HepG2 (cell line): ENCODE data around the gene ADAMTS17. TPM values are rescaled to one million over a fixed set of nuclear protein-coding genes. Genes with fewer than 3 reads are reported as not detected.

Experiments
- ATAC-seq: fragments of 200-7000 bp; cut with Tn5 transposase; 3 replicates; pipeline ENCODE4 v1.9.1; 2020; ENCODE audit warnings: mild to moderate bottlenecking, moderate library complexity
- BruUV-seq: library from RNA; stranded (reverse); fragments of 400-500 nt; replicated peaks from 2 replicates; lab custom pipeline; 2021; lab: Mats Ljungman, UMichigan
- CTCF ChIA-PET: fragments of 300-600 bp; formaldehyde crosslinking; extraction: SDS; loops from one replicate; lab custom pipeline; 2021; ENCODE audit warnings: low total read pairs, inconsistent platforms, low intra/inter-chr PET ratio; lab: Yijun Ruan, JAX
- POLR2A ChIA-PET: fragments of 350-600 bp; sonication (Branson Sonifier 250); formaldehyde crosslinking; loops from one replicate; lab custom pipeline; 2020; ENCODE audit warnings: antibody characterized with exemption, inconsistent platforms; lab: Yijun Ruan, JAX
- DNase-seq: peaks from one replicate; pipeline ENCODE4 v3.0.0-alpha.2; 2015; ENCODE audit warnings: low spot score
- FAIRE-seq: peaks from 3 replicates; lab custom pipeline; 2011; peaks lifted over from hg19 to GRCh38; lab: Jason Lieb, UNC
- H2AFZ ChIP-seq: one replicate; pipeline ENCODE4 v1.6.1; 2011; ENCODE audit warnings: low read length, inconsistent platforms
- H3K27ac ChIP-seq: fragments of 300-600 bp; 3 replicates; pipeline ENCODE4 v1.8.0; 2011; ENCODE audit warnings: mixed run types, mild to moderate bottlenecking, mixed read lengths, low read length, inconsistent platforms; ENCODE audit not compliant: insufficient read depth; ENCODE audit errors: extremely low read length
- H3K27me3 ChIP-seq, 2 experiments: fragments of 200-600 bp in 1 of 2; 2 replicates in 1 of 2; 3 replicates in 1 of 2; pipeline versions ENCODE4 v1.6.0 to v1.8.0; 2011; ENCODE audit warnings: low read length in 2 of 2, mild to moderate bottlenecking in 2 of 2, moderate library complexity in 2 of 2, inconsistent platforms in 1 of 2; ENCODE audit not compliant: insufficient read depth in 2 of 2, control insufficient read depth in 1 of 2
- H3K36me3 ChIP-seq, 2 experiments: fragments of 200-600 bp in 1 of 2; replicated peaks in 1 of 2; 2 replicates in 1 of 2; 3 replicates in 1 of 2; pipeline versions ENCODE4 v1.5.1 to v1.8.0; 2011; ENCODE audit warnings: low read length in 2 of 2, inconsistent platforms in 1 of 2; ENCODE audit not compliant: insufficient read depth in 2 of 2, control insufficient read depth in 1 of 2
- H3K4me1 ChIP-seq: 2 replicates; pipeline ENCODE4 v1.5.1; 2012; ENCODE audit warnings: low read length, inconsistent platforms; ENCODE audit not compliant: insufficient read depth
- H3K4me2 ChIP-seq: 2 replicates; pipeline ENCODE4 v1.6.0; 2011; ENCODE audit warnings: low read depth, low read length, inconsistent platforms
- H3K4me3 ChIP-seq, 3 experiments: fragments of 200-600 bp in 1 of 3; sonication (generic), shearing (Covaris generic) in 1 of 3; replicated peaks in 1 of 3; 2 replicates each; pipeline ENCODE4 v1.5.1; 2011 to 2016; ENCODE audit warnings: low read length in 3 of 3, inconsistent platforms in 2 of 3, low read depth in 2 of 3, mild to moderate bottlenecking in 2 of 3, control low read depth in 1 of 3, mixed read lengths in 1 of 3; ENCODE audit not compliant: insufficient read depth in 1 of 3
- H3K79me2 ChIP-seq: one replicate; pipeline ENCODE4 v1.6.1; 2011; ENCODE audit warnings: low read length, inconsistent platforms; ENCODE audit not compliant: insufficient read depth
- H3K9ac ChIP-seq: 2 replicates; pipeline ENCODE4 v1.6.0; 2011; ENCODE audit warnings: mild to moderate bottlenecking, low read depth, low read length, inconsistent platforms; ENCODE audit not compliant: insufficient read depth
- H3K9me3 ChIP-seq: 2 replicates; pipeline ENCODE4 v1.5.1; 2012; ENCODE audit warnings: mild to moderate bottlenecking, low read length
- H4K20me1 ChIP-seq: 2 replicates; pipeline ENCODE4 v1.6.0; 2011; ENCODE audit warnings: inconsistent platforms, mild to moderate bottlenecking, low read length, moderate library complexity; ENCODE audit not compliant: insufficient read depth
- BRCA1 ChIP-seq: sonication (generic); formaldehyde crosslinking; IDR thresholded peaks from 2 replicates; pipeline ENCODE4 v1.4.0; 2020; ENCODE audit warnings: missing genetic modification reagents
- CBX2 ChIP-seq, 2 experiments: fragments of 200-600 bp in 1 of 2; sonication (generic); formaldehyde crosslinking in 1 of 2; IDR thresholded peaks; 2 replicates each; pipeline versions ENCODE4 v1.7.0 to v1.8.1; 2018 to 2022; ENCODE audit warnings: low read depth in 2 of 2, low read length in 1 of 2, mild to moderate bottlenecking in 1 of 2, missing genetic modification reagents in 1 of 2
- CREB1 ChIP-seq, 2 experiments: fragments of 450-650 bp in 1 of 2; IDR thresholded peaks; 2 replicates each; pipeline ENCODE4 v1.6.1; 2016 to 2017; ENCODE audit warnings: control low read depth in 1 of 2, mild to moderate bottlenecking in 1 of 2, missing compliant biosample characterization in 1 of 2, missing genetic modification characterization in 1 of 2
- DNMT1 ChIP-seq: sonication (generic); formaldehyde crosslinking; IDR thresholded peaks from 2 replicates; pipeline ENCODE4 v1.5.1; 2020; ENCODE audit warnings: mild to moderate bottlenecking, missing genetic modification reagents
- RARA ChIP-seq: IDR thresholded peaks from 2 replicates; pipeline ENCODE4 v1.6.1; 2016; ENCODE audit warnings: missing genetic modification reagents, missing compliant biosample characterization
- SP140L ChIP-seq: sonication (generic); formaldehyde crosslinking; IDR thresholded peaks from 2 replicates; pipeline ENCODE4 v1.4.0; 2020; ENCODE audit warnings: missing genetic modification reagents, borderline replicate concordance
- ZBTB7A ChIP-seq: sonication (generic); formaldehyde crosslinking; IDR thresholded peaks from 2 replicates; pipeline ENCODE4 v1.8.0; 2022; ENCODE audit warnings: mild to moderate bottlenecking, missing genetic modification reagents
- ZNF709 ChIP-seq: sonication (generic); formaldehyde crosslinking; IDR thresholded peaks from 2 replicates; pipeline ENCODE4 v1.5.0; 2020; ENCODE audit warnings: mild to moderate bottlenecking, missing genetic modification reagents
- ZNF780A ChIP-seq: sonication (generic); formaldehyde crosslinking; IDR thresholded peaks from 2 replicates; pipeline ENCODE4 v1.8.0; 2022; ENCODE audit warnings: mild to moderate bottlenecking, missing genetic modification reagents, moderate library complexity
- WGBS: methylation state at CpG from one replicate; pipeline ENCODE4 v1.1.6; 2017; ENCODE audit warnings: low lambda C conversion rate; 5-methylcytosine and 5-hydroxymethylcytosine counted together
- in situ Hi-C: cut with HindIII; loops from 2 replicates; pipeline ENCODE4 v1.10.0; 2017; ENCODE audit warnings: low pct_unique_long_range_greater_than_20kb; ENCODE audit not compliant: extremely low pct_ligation_motif_present
- intact Hi-C: fragments of 100-400 bp; cut with micrococcal nuclease; formaldehyde crosslinking; loops from one replicate; pipeline ENCODE4 v1.10.0; 2022; ENCODE audit not compliant: unreplicated experiment
- polyA plus RNA-seq, 8 experiments: library from polyadenylated mRNA; depleted of rRNA in 3 of 8; stranded (reverse) in 7 of 8; unstranded in 1 of 8; fragments of >200 nt; fragmentation: Illumina TruSeq in 4 of 8; extraction: Trizol in 4 of 8; gene quantifications; 2 replicates each; pipeline versions ENCODE4 v1.2.1 to v1.2.3, GENCODE V29; 2011 to 2016; ENCODE audit warnings: low read depth in 4 of 8, missing spikeins in 1 of 8, mixed read lengths in 1 of 8; ENCODE audit not compliant: insufficient read depth in 1 of 8
- total RNA-seq, 5 experiments: library from RNA; depleted of rRNA; stranded (reverse); fragments of >200 nt; fragmentation: Illumina TruSeq; extraction: Trizol; gene quantifications; 2 replicates each; pipeline ENCODE4 v1.2.3, GENCODE V29; 2016; ENCODE audit warnings: low read depth in 1 of 5
- TF ChIP-seq, protein P1 (sequence below): sonication (generic); formaldehyde crosslinking; IDR thresholded peaks from 2 replicates; pipeline ENCODE4 v1.8.0; 2022; ENCODE audit warnings: missing genetic modification reagents, mild to moderate bottlenecking, inconsistent platforms, borderline replicate concordance
- TF ChIP-seq, protein P2 (sequence below): sonication (generic); formaldehyde crosslinking; IDR thresholded peaks from 2 replicates; pipeline ENCODE4 v1.8.0; 2022; ENCODE audit warnings: mild to moderate bottlenecking, missing genetic modification reagents, moderate library complexity
- TF ChIP-seq, protein P3 (sequence below): sonication (generic); formaldehyde crosslinking; IDR thresholded peaks from 2 replicates; pipeline ENCODE4 v1.4.0; 2020; ENCODE audit warnings: missing genetic modification reagents, borderline replicate concordance
- TF ChIP-seq, protein P4 (sequence below): sonication (generic); formaldehyde crosslinking; conservative IDR thresholded peaks from 2 replicates; pipeline ENCODE4 v1.4.0; 2020; ENCODE audit warnings: mild to moderate bottlenecking, missing genetic modification reagents, moderate library complexity

Gene ADAMTS17
- total and polyA plus RNA-seq, 2 of the 13 experiments (the other 11 are each of a cell fraction or from before 2014, with no cell fraction given): 0.02 to 0.04 TPM

DNA sequence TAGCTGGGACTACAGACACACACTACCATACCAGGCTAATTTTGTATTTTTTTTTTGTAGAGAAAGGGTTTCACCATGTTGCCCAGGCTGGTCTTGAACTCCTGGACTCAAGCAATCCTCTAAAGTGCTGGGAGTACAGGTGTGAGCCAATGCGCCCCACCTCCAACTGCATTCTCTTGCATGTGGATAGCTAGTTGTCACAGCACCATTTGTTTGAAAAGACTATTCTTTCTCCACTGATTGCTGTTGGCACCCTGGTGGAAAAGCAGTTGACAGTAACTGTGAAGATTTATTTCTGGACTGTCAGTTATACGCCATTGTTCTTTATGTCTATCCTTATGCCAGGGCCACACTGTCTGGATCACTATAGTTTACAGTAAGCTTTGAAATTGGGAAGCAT is 303.9 kb downstream of the ADAMTS17 start:
- Histone ChIP-seq H3K27me3 (peaks cover 0 to 2% of the 10 kb centered on the region in 2 experiments; a peak in 2 of 5 replicates), H3K36me3 (no peaks in the 10 kb centered on the region), H3K79me2 (no peaks in the 10 kb centered on the region), H3K27ac (no peak overlapping the region), H3K9ac (no peak overlapping the region), H4K20me1 (no peaks in the 10 kb centered on the region), H3K9me3 (no peaks in the 10 kb centered on the region), H3K4me1 (0 out of 2 replicates have a peak, but pooled peaks cover under 1% of the 10 kb centered on the region), H3K4me2 (no peak overlapping the region), H2AFZ (no peak overlapping the region), H3K4me3 (no peak overlapping the region)
- ChIA-PET CTCF (no interaction called here), POLR2A (no interaction called here)
- TF ChIP-seq SP140L (CRISPR knock-in tag) (no peak), ZBTB7A (CRISPR knock-in tag) (no peak), CREB1 (IDR thresholded peaks at IDR 0.05) (no peak), CREB1 (CRISPR knock-in tag; IDR thresholded peaks at IDR 0.05) (no peak), DNMT1 (CRISPR knock-in tag) (no peak), ZNF780A (CRISPR knock-in tag) (no peak), CBX2 (IDR thresholded peaks at IDR 0.05; ENCODE audit: low read depth, low read length) (no peak), CBX2 (CRISPR knock-in tag; IDR thresholded peaks at IDR 0.05; ENCODE audit: low read depth) (no peak), RARA (CRISPR knock-in tag) (no peak), BRCA1 (no peak), ZNF709 (no peak)
- TF ChIP-seq, protein P1, sequence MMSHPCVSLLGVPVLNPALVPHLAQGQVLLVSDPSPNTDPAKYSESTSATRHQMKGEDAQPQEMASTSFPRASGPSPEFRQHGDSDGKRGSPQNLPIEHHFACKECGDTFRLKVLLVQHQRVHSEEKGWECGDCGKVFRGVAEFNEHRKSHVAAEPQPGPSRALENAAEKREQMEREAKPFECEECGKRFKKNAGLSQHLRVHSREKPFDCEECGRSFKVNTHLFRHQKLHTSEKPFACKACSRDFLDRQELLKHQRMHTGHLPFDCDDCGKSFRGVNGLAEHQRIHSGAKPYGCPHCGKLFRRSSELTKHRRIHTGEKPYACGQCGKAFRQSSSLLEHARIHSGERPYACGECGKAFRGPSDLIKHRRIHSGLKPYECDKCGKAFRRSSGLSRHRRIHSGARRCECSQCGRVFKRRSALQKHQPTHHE (CRISPR knock-in tag): no peak
- TF ChIP-seq, protein P2, sequence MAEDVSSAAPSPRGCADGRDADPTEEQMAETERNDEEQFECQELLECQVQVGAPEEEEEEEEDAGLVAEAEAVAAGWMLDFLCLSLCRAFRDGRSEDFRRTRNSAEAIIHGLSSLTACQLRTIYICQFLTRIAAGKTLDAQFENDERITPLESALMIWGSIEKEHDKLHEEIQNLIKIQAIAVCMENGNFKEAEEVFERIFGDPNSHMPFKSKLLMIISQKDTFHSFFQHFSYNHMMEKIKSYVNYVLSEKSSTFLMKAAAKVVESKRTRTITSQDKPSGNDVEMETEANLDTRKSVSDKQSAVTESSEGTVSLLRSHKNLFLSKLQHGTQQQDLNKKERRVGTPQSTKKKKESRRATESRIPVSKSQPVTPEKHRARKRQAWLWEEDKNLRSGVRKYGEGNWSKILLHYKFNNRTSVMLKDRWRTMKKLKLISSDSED: no peak
- TF ChIP-seq, protein P3, sequence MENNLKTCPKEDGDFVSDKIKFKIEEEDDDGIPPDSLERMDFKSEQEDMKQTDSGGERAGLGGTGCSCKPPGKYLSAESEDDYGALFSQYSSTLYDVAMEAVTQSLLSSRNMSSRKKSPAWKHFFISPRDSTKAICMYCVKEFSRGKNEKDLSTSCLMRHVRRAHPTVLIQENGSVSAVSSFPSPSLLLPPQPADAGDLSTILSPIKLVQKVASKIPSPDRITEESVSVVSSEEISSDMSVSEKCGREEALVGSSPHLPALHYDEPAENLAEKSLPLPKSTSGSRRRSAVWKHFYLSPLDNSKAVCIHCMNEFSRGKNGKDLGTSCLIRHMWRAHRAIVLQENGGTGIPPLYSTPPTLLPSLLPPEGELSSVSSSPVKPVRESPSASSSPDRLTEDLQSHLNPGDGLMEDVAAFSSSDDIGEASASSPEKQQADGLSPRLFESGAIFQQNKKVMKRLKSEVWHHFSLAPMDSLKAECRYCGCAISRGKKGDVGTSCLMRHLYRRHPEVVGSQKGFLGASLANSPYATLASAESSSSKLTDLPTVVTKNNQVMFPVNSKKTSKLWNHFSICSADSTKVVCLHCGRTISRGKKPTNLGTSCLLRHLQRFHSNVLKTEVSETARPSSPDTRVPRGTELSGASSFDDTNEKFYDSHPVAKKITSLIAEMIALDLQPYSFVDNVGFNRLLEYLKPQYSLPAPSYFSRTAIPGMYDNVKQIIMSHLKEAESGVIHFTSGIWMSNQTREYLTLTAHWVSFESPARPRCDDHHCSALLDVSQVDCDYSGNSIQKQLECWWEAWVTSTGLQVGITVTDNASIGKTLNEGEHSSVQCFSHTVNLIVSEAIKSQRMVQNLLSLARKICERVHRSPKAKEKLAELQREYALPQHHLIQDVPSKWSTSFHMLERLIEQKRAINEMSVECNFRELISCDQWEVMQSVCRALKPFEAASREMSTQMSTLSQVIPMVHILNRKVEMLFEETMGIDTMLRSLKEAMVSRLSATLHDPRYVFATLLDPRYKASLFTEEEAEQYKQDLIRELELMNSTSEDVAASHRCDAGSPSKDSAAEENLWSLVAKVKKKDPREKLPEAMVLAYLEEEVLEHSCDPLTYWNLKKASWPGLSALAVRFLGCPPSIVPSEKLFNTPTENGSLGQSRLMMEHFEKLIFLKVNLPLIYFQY: no peak
- TF ChIP-seq, protein P4, sequence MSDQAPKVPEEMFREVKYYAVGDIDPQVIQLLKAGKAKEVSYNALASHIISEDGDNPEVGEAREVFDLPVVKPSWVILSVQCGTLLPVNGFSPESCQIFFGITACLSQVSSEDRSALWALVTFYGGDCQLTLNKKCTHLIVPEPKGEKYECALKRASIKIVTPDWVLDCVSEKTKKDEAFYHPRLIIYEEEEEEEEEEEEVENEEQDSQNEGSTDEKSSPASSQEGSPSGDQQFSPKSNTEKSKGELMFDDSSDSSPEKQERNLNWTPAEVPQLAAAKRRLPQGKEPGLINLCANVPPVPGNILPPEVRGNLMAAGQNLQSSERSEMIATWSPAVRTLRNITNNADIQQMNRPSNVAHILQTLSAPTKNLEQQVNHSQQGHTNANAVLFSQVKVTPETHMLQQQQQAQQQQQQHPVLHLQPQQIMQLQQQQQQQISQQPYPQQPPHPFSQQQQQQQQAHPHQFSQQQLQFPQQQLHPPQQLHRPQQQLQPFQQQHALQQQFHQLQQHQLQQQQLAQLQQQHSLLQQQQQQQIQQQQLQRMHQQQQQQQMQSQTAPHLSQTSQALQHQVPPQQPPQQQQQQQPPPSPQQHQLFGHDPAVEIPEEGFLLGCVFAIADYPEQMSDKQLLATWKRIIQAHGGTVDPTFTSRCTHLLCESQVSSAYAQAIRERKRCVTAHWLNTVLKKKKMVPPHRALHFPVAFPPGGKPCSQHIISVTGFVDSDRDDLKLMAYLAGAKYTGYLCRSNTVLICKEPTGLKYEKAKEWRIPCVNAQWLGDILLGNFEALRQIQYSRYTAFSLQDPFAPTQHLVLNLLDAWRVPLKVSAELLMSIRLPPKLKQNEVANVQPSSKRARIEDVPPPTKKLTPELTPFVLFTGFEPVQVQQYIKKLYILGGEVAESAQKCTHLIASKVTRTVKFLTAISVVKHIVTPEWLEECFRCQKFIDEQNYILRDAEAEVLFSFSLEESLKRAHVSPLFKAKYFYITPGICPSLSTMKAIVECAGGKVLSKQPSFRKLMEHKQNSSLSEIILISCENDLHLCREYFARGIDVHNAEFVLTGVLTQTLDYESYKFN (CRISPR knock-in tag): no peak
- in situ Hi-C loops (no loop called here), intact Hi-C loops (no loop called here)
- WGBS: 84% methylated on average over 2 of the region's 2 CpGs
- DNase-seq (no peak), FAIRE-seq (no peak), ATAC-seq (no peak)
- BruUV-seq: no TSS peak
